SK-N-SH treated with all-trans-retinoic acid at 6 μM for 48 hours (cell line): ENCODE data around the gene SYK.

Experiments used
- ARNTL ChIP-seq: fragments of 450-650 bp; formaldehyde crosslinking; IDR thresholded peaks from 2 replicates; pipeline ENCODE4 v1.5.0; 2020; ENCODE audit warnings: low read depth, mild to moderate bottlenecking, moderate library complexity, borderline replicate concordance
- CREB5 ChIP-seq: fragments of 250-450 bp; sonication (Bioruptor Pico); IDR thresholded peaks from 2 replicates; pipeline ENCODE4 v1.5.1; 2020; ENCODE audit warnings: low read depth, mild to moderate bottlenecking, moderate library complexity
- ESRRG ChIP-seq: fragments of 250-450 bp; sonication (Bioruptor Pico); IDR thresholded peaks from 2 replicates; pipeline ENCODE4 v1.6.1; 2021; ENCODE audit warnings: mild to moderate bottlenecking
- RARB ChIP-seq: fragments of 250-450 bp; sonication (Bioruptor Pico); IDR thresholded peaks from 2 replicates; pipeline ENCODE4 v1.8.0; 2021; ENCODE audit warnings: mild to moderate bottlenecking, moderate library complexity
- TOX ChIP-seq: fragments of 250-450 bp; sonication (Bioruptor Pico); IDR thresholded peaks from 2 replicates; pipeline ENCODE4 v1.8.0; 2021; ENCODE audit warnings: mild to moderate bottlenecking, moderate library complexity, borderline replicate concordance
- ZC3H10 ChIP-seq: fragments of 250-450 bp; sonication (Bioruptor Pico); IDR thresholded peaks from 2 replicates; pipeline ENCODE4 v1.5.1; 2021; ENCODE audit warnings: mild to moderate bottlenecking, moderate library complexity
- ZFP30 ChIP-seq: fragments of 450-650 bp; formaldehyde crosslinking; IDR thresholded peaks from 2 replicates; pipeline ENCODE4 v1.5.0; 2022; ENCODE audit warnings: mild to moderate bottlenecking, moderate library complexity
- ZNF70 ChIP-seq: fragments of 450-650 bp; formaldehyde crosslinking; IDR thresholded peaks from 2 replicates; pipeline ENCODE4 v1.5.0; 2020; ENCODE audit warnings: mild to moderate bottlenecking, moderate library complexity
- TF ChIP-seq, protein P1 (sequence below): fragments of 250-450 bp; sonication (Bioruptor Pico); IDR thresholded peaks from 2 replicates; pipeline ENCODE4 v1.8.0; 2021; ENCODE audit warnings: low read depth, mild to moderate bottlenecking, moderate library complexity, borderline replicate concordance

GRCh38 chr9:90836411-90837080, 34.9 kb downstream of the SYK start:
- no peak for TF ChIP-seq ZNF70 (CRISPR knock-in tag)
- TF ChIP-seq TOX (CRISPR knock-in tag): no peak
- no peak for TF ChIP-seq ZFP30 (CRISPR knock-in tag)
- TF ChIP-seq ARNTL (CRISPR knock-in tag): no peak
- no peak for TF ChIP-seq ZC3H10 (CRISPR knock-in tag)
- TF ChIP-seq ESRRG (CRISPR knock-in tag): no peak
- TF ChIP-seq RARB (CRISPR knock-in tag): no peak
- TF ChIP-seq, protein P1, sequence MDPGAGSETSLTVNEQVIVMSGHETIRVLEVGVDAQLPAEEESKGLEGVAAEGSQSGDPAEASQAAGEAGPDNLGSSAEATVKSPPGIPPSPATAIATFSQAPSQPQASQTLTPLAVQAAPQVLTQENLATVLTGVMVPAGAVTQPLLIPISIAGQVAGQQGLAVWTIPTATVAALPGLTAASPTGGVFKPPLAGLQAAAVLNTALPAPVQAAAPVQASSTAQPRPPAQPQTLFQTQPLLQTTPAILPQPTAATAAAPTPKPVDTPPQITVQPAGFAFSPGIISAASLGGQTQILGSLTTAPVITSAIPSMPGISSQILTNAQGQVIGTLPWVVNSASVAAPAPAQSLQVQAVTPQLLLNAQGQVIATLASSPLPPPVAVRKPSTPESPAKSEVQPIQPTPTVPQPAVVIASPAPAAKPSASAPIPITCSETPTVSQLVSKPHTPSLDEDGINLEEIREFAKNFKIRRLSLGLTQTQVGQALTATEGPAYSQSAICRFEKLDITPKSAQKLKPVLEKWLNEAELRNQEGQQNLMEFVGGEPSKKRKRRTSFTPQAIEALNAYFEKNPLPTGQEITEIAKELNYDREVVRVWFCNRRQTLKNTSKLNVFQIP: no peak
- TF ChIP-seq CREB5: no peak
